ENCODE data around the gene COL23A1. TPM values are rescaled to one million over a fixed set of nuclear protein-coding genes. Genes with fewer than 3 reads are reported as not detected.
A peak's percentile ranks its signal among the peaks of the same experiment; 100 is the strongest.

Gene COL23A1
- total RNA-seq, 1 experiment from 2014 or later = not detected

GRCh38 chr5:178279723-178280438, 310.3 kb downstream of the COL23A1 start:
- peaks cover 79% of the 10 kb centered on the region for H3K27me3 Mint-ChIP-seq (ENCODE audit: unreplicated experiment)
- CTCF ChIA-PET = interaction anchor here (0.7 to 1.5 kb wide), 3 partner anchors 40 to 1214 kb away, joined by 3 to 10 read pairs (median 3); no protein-coding TSS in a partner anchor
- H3K4me3 Mint-ChIP-seq (ENCODE audit: low read depth, unreplicated experiment) = peak overlapping the region; percentile 26
- intact Hi-C loops (cut with micrococcal nuclease; ENCODE audit: unreplicated experiment) = loop anchor here (1.0 kb wide), 1 partner anchor 271 kb away; no protein-coding TSS in a partner anchor
- H3K27ac Mint-ChIP-seq (ENCODE audit: unreplicated experiment) = no peak overlapping the region
- peaks cover 10% of the 10 kb centered on the region for H3K9me3 Mint-ChIP-seq (ENCODE audit: low read depth, unreplicated experiment)
- TF ChIP-seq, protein P1, sequence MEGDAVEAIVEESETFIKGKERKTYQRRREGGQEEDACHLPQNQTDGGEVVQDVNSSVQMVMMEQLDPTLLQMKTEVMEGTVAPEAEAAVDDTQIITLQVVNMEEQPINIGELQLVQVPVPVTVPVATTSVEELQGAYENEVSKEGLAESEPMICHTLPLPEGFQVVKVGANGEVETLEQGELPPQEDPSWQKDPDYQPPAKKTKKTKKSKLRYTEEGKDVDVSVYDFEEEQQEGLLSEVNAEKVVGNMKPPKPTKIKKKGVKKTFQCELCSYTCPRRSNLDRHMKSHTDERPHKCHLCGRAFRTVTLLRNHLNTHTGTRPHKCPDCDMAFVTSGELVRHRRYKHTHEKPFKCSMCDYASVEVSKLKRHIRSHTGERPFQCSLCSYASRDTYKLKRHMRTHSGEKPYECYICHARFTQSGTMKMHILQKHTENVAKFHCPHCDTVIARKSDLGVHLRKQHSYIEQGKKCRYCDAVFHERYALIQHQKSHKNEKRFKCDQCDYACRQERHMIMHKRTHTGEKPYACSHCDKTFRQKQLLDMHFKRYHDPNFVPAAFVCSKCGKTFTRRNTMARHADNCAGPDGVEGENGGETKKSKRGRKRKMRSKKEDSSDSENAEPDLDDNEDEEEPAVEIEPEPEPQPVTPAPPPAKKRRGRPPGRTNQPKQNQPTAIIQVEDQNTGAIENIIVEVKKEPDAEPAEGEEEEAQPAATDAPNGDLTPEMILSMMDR (IDR thresholded peaks at IDR 0.05; ENCODE audit: unreplicated experiment) = peak; percentile 85
- peak; percentile 94 for DNase-seq
- no peaks in the 10 kb centered on the region for H3K36me3 Mint-ChIP-seq (ENCODE audit: insufficient read depth, unreplicated experiment)
- peaks cover 12% of the 10 kb centered on the region for H3K4me1 Mint-ChIP-seq (ENCODE audit: low read depth, unreplicated experiment)
- no TSS peak for BruUV-seq (replicated peaks)

DNA sequence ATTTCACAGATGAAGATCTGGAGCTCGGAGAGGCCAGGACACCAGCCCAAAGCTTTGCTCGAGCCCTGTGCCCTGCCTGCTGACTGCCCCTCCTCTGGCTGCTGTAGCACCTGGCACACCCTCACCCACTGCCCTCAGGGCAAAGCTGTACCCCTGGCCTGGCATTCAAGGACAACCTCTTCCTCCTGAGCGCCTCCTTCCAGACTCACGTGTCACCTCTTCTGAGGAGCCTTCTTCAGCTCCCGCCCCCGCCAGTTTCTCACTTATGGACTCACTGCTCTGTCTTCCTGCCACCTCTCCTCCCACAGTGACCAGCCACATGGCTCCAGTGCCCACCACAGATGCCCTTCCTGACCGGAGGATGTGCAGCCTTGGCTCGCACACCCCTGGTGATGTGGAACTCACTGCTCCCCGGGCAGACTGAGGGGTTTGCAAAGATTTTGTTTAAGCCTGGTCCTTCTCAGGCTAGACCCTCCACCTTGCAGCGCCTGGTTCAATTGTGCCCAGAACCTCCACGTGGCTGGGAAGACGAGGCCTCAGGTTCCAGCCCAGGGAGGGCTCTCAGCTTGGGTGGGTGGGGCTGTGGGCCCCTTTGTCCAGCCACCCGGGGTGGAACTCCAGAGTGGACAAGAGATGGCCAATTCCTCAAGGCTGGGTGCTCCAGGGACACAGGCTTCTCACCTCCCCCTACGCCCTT, 311.0 kb downstream of the COL23A1 start:
- Mint-ChIP-seq H3K27ac (ENCODE audit: unreplicated experiment) (no peak overlapping the region), H3K27me3 (ENCODE audit: unreplicated experiment) (peaks cover 87% of the 10 kb centered on the region), H3K36me3 (ENCODE audit: insufficient read depth, unreplicated experiment) (no peaks in the 10 kb centered on the region), H3K9me3 (ENCODE audit: low read depth, unreplicated experiment) (peaks cover 10% of the 10 kb centered on the region), H3K4me3 (ENCODE audit: low read depth, unreplicated experiment) (no peak overlapping the region), H3K4me1 (ENCODE audit: low read depth, unreplicated experiment) (peaks cover 12% of the 10 kb centered on the region)
- BruUV-seq (replicated peaks) = no TSS peak
- CTCF ChIA-PET = interaction anchor here (1.4 kb wide), 1 partner anchor 40 kb away, joined by 3 read pairs; no protein-coding TSS in a partner anchor
- TF ChIP-seq, protein P1 (IDR thresholded peaks at IDR 0.05; ENCODE audit: unreplicated experiment) = no peak
- intact Hi-C loops (cut with micrococcal nuclease; ENCODE audit: unreplicated experiment) = no loop called here
- DNase-seq = no peak

- H3K36me3 Mint-ChIP-seq (ENCODE audit: insufficient read depth, unreplicated experiment) = no peaks in the 10 kb centered on the region
- intact Hi-C loops (cut with micrococcal nuclease; ENCODE audit: unreplicated experiment) = no loop called here
- peaks cover 12% of the 10 kb centered on the region for H3K4me1 Mint-ChIP-seq (ENCODE audit: low read depth, unreplicated experiment)
- BruUV-seq (replicated peaks) = no TSS peak
- TF ChIP-seq, protein P1 (IDR thresholded peaks at IDR 0.05; ENCODE audit: unreplicated experiment) = no peak
- no peak for DNase-seq
- peaks cover 6% of the 10 kb centered on the region for H3K9me3 Mint-ChIP-seq (ENCODE audit: low read depth, unreplicated experiment)
- peaks cover 87% of the 10 kb centered on the region for H3K27me3 Mint-ChIP-seq (ENCODE audit: unreplicated experiment)
- H3K4me3 Mint-ChIP-seq (ENCODE audit: low read depth, unreplicated experiment) = no peak overlapping the region
- H3K27ac Mint-ChIP-seq (ENCODE audit: unreplicated experiment) = no peak overlapping the region
- CTCF ChIA-PET = interaction anchor here (1.4 kb wide), 1 partner anchor 41 kb away, joined by 3 read pairs; no protein-coding TSS in a partner anchor
Observed at GRCh38 chr5:178278358-178279023, 311.7 kb downstream of the COL23A1 start.

- BruUV-seq (replicated peaks) = no TSS peak
- H3K27ac Mint-ChIP-seq (ENCODE audit: unreplicated experiment) = no peak overlapping the region
- peaks cover 87% of the 10 kb centered on the region for H3K27me3 Mint-ChIP-seq (ENCODE audit: unreplicated experiment)
- no peak for DNase-seq
- no peaks in the 10 kb centered on the region for H3K36me3 Mint-ChIP-seq (ENCODE audit: insufficient read depth, unreplicated experiment)
- CTCF ChIA-PET = no interaction called here
- peaks cover 3% of the 10 kb centered on the region for H3K9me3 Mint-ChIP-seq (ENCODE audit: low read depth, unreplicated experiment)
- H3K4me1 Mint-ChIP-seq (ENCODE audit: low read depth, unreplicated experiment) = peaks cover 12% of the 10 kb centered on the region
- TF ChIP-seq, protein P1 (IDR thresholded peaks at IDR 0.05; ENCODE audit: unreplicated experiment) = no peak
- no peak overlapping the region for H3K4me3 Mint-ChIP-seq (ENCODE audit: low read depth, unreplicated experiment)
- intact Hi-C loops (cut with micrococcal nuclease; ENCODE audit: unreplicated experiment) = no loop called here
Observed at GRCh38 chr5:178277866-178278265, 312.3 kb downstream of the COL23A1 start.
